Gastroesophageal sphincter (tissue), 4 donors: ENCODE data around the gene SLC46A2. TPM values are rescaled to one million over a fixed set of nuclear protein-coding genes. Genes with fewer than 3 reads are reported as not detected.

Experiments
- ATAC-seq: fragments of 150-250 bp; one replicate; pipeline ENCODE4 v1.9.1; 2016; ENCODE audit warnings: mild to moderate bottlenecking, moderate library complexity
- H3K27ac ChIP-seq, 4 donors: fragments of 200-600 bp; sonication (generic) in 3 of 4; 1 replicate in 3 of 4; 2 replicates in 1 of 4; pipeline ENCODE4 v1.5.1; 2016 to 2019
- H3K27me3 ChIP-seq: fragments of 200-600 bp; sonication (generic); one replicate; pipeline ENCODE4 v1.5.1; 2019
- H3K36me3 ChIP-seq, 2 donors: fragments of 200-600 bp; sonication (generic); one replicate each; pipeline ENCODE4 v1.5.1; 2019; ENCODE audit warnings: control low read depth in 1 of 2
- H3K4me1 ChIP-seq, 3 donors: fragments of 200-600 bp; sonication (generic); 1 replicate in 2 of 3; 2 replicates in 1 of 3; pipeline ENCODE4 v1.5.1; 2016 to 2019; ENCODE audit warnings: control low read depth in 2 of 3
- H3K4me3 ChIP-seq, 2 donors: fragments of 200-600 bp; sonication (generic); one replicate each; pipeline ENCODE4 v1.5.1; 2019; ENCODE audit warnings: mild to moderate bottlenecking in 1 of 2, moderate library complexity in 1 of 2
- H3K9me3 ChIP-seq, 3 donors: fragments of 200-600 bp; sonication (generic); one replicate each; pipeline ENCODE4 v1.5.1; 2017 to 2019; ENCODE audit warnings: control low read depth in 2 of 3
- EP300 ChIP-seq: sonication (generic); formaldehyde crosslinking; IDR thresholded peaks from one replicate; pipeline ENCODE4 v1.6.1; 2017; ENCODE audit warnings: antibody characterized with exemption, mild to moderate bottlenecking
- POLR2A ChIP-seq, 2 donors: fragments of 450-650 bp; IDR thresholded peaks; one replicate each; pipeline ENCODE4 v1.6.1; 2017; ENCODE audit warnings: antibody characterized with exemption in 2 of 2, mild to moderate bottlenecking in 2 of 2, moderate library complexity in 1 of 2
- POLR2AphosphoS5 ChIP-seq: sonication (generic); formaldehyde crosslinking; IDR thresholded peaks from one replicate; pipeline ENCODE4 v1.6.1; 2017; ENCODE audit warnings: antibody characterized with exemption
- WGBS, 2 donors: methylation state at CpG; one replicate each; pipeline ENCODE4 v1.1.5; 2018; ENCODE audit warnings: low coverage in 1 of 2; 5-methylcytosine and 5-hydroxymethylcytosine counted together
- total RNA-seq, 4 donors: library from RNA; depleted of rRNA; stranded (reverse); fragments of >200 nt; gene quantifications; one replicate each; pipeline ENCODE4 v1.1.0, GENCODE V29; 2016
- TF ChIP-seq, protein P1 (sequence below), 4 experiments: fragments of 200-600 bp in 2 of 4; fragments of 450-650 bp in 2 of 4; sonication (generic) in 1 of 4; IDR thresholded peaks; one replicate each; pipeline ENCODE4 v1.5.1; 2017 to 2019; ENCODE audit warnings: antibody characterized with exemption in 4 of 4, mild to moderate bottlenecking in 2 of 4, moderate library complexity in 2 of 4

The SLC46A2 gene
- total RNA-seq, 4 donors from 2014 or later = 0.27 TPM; not detected in 3

DNA sequence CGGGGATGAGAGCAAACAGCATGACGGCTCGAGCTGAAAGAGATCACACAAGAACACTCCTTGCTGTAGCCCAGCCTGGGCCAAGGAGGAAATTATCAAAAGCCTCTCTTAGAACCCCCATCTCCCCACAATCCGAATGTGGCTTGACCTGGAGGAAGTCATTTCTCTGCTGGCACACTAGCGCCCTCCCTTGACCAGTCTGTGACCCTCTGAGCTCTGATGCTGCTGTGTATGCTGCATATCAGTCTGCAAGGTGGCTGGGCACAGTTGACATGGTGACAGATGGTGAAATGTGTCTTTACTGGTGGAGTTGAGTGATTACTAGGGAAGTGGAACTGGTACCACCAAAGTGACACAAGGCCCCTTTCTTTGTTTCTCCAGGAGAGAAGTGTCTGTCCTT, 3.3 kb downstream of the SLC46A2 start:
- H3K36me3 ChIP-seq = no peaks in the 10 kb centered on the region
- WGBS, 2 donors = 60% methylated on average over 4 of the region's 5 CpGs; no CpG with 5 or more reads in 1 of the 2 donors
- H3K27ac ChIP-seq = no peak overlapping the region
- H3K27me3 ChIP-seq = peaks cover 36% of the 10 kb centered on the region
- no peak overlapping the region for H3K4me3 ChIP-seq
- TF ChIP-seq EP300 (no peak), POLR2AphosphoS5 (no peak), POLR2A (IDR thresholded peaks at IDR 0.05) (no peak)
- TF ChIP-seq, protein P1, sequence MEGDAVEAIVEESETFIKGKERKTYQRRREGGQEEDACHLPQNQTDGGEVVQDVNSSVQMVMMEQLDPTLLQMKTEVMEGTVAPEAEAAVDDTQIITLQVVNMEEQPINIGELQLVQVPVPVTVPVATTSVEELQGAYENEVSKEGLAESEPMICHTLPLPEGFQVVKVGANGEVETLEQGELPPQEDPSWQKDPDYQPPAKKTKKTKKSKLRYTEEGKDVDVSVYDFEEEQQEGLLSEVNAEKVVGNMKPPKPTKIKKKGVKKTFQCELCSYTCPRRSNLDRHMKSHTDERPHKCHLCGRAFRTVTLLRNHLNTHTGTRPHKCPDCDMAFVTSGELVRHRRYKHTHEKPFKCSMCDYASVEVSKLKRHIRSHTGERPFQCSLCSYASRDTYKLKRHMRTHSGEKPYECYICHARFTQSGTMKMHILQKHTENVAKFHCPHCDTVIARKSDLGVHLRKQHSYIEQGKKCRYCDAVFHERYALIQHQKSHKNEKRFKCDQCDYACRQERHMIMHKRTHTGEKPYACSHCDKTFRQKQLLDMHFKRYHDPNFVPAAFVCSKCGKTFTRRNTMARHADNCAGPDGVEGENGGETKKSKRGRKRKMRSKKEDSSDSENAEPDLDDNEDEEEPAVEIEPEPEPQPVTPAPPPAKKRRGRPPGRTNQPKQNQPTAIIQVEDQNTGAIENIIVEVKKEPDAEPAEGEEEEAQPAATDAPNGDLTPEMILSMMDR (IDR thresholded peaks at IDR 0.05) = no peak
- no peaks in the 10 kb centered on the region for H3K9me3 ChIP-seq
- ATAC-seq = no peak
- peaks cover 0 to 11% (median 8%) of the 10 kb centered on the region in 3 donors for H3K4me1 ChIP-seq

DNA sequence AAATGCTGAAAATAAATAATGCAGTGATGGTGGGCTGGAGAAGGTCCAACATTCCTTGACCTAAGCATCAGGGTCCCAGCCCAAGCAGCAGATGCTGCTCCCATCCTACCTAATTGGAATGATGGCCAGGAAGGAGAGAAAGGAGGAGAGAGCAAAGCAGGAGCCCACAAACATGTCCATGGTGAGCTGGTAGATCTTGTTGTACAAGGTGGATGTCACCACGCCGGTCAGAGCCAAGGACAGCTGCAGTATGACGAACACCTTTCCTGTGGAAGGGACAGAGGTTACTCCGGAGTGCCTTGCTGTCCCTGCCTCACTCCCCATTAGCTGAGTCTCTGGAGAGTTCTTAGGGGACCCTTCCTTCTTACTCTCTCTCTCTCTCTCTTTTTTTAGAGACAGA, 4.3 kb downstream of the SLC46A2 start:
- peaks cover 0 to 2% of the 10 kb centered on the region in 2 donors for H3K36me3 ChIP-seq
- H3K4me1 ChIP-seq = peaks cover 0 to 11% (median 8%) of the 10 kb centered on the region in 3 donors
- no peak overlapping the region for H3K4me3 ChIP-seq
- 100% methylated on average over 2 of the region's 4 CpGs for WGBS, 2 donors
- TF ChIP-seq, protein P1 (IDR thresholded peaks at IDR 0.05) = no peak
- TF ChIP-seq POLR2AphosphoS5 (no peak), POLR2A (IDR thresholded peaks at IDR 0.05) (no peak), EP300 (no peak)
- peaks cover 26% of the 10 kb centered on the region for H3K27me3 ChIP-seq
- ATAC-seq = no peak
- H3K9me3 ChIP-seq = no peaks in the 10 kb centered on the region
- H3K27ac ChIP-seq = no peak overlapping the region

DNA sequence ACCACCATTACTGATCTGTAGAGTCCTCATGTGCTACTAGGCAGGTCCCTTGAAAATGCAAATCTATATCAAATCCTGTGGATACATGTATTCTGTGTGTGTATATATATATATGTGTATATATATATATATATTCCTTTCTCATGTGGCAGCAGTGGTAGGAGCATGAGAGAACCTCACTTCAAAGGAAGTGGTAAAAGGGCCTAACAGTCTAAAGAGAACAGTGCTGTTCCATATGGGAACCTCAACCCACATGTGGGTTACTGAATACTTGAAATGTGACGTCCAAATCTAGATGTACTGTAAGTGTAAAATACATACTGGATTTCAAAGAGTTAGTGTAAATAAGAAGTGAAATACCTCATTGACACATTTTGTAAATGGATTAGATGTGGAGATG, 5.4 kb downstream of the SLC46A2 start:
- 93 to 95% methylated on average over 1 of the region's 1 CpG for WGBS, 2 donors
- Histone ChIP-seq H3K9me3 (no peaks in the 10 kb centered on the region), H3K4me1 (peaks cover 0 to 5% (median 2%) of the 10 kb centered on the region in 3 donors), H3K4me3 (no peak overlapping the region), H3K27ac (no peak overlapping the region), H3K27me3 (peaks cover 16% of the 10 kb centered on the region), H3K36me3 (peaks cover 0 to 12% of the 10 kb centered on the region in 2 donors)
- TF ChIP-seq, protein P1 (IDR thresholded peaks at IDR 0.05) = no peak
- no peak for TF ChIP-seq POLR2AphosphoS5
- no peak for TF ChIP-seq EP300
- no peak for TF ChIP-seq POLR2A (IDR thresholded peaks at IDR 0.05)
- no peak for ATAC-seq

DNA sequence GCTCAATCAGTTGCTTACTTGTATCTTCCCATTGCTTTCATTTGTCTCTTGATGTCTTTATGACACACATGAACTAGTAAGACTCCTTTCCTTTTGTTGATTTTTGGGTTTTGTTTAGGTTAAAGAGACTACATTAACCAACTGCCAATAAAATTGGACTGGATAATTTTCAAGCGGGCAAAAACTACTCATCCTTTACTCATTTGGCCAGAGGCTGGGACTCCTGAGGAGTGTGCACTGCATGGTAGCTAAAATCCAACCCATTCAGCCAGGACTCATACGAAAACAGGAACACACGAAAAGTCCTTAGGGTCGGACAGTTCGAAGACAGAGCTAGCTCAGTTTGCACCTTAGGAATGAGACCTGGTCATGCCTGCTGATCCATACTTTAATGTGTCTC, 6.0 kb downstream of the SLC46A2 start:
- 86 to 90% methylated on average over 3 to 4 of the region's 5 CpGs for WGBS, 2 donors
- no peak for TF ChIP-seq POLR2AphosphoS5
- TF ChIP-seq POLR2A (IDR thresholded peaks at IDR 0.05) = no peak
- no peak for TF ChIP-seq EP300
- TF ChIP-seq, protein P1 (IDR thresholded peaks at IDR 0.05) = no peak
- Histone ChIP-seq H3K4me1 (no peaks in the 10 kb centered on the region), H3K9me3 (no peaks in the 10 kb centered on the region), H3K4me3 (no peak overlapping the region), H3K27ac (no peak overlapping the region), H3K27me3 (peaks cover 10% of the 10 kb centered on the region), H3K36me3 (peaks cover 0 to 14% of the 10 kb centered on the region in 2 donors)
- no peak for ATAC-seq

DNA sequence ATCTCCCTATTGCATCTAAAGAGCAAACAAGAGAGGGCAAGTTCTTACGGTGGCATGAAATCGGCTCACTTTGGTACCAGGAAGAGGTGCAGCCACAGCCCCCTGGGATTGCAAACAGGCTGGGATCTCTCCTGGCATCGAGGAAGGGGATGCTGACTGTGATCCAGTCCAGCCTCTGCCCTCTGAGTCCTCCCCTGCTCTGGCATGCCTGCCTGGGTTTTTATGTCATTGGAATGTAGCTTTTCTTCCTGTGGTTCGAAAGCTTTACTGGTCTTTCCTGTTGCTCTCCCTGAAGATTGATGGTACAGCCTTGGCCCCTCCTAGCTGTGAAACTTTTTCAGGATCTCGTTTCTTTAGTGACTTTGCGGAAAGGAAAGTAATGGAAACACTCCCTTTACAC, 6.6 kb downstream of the SLC46A2 start:
- peaks cover 0 to 20% of the 10 kb centered on the region in 2 donors for H3K36me3 ChIP-seq
- H3K9me3 ChIP-seq = no peaks in the 10 kb centered on the region
- peaks cover 3% of the 10 kb centered on the region for H3K27me3 ChIP-seq
- WGBS, 2 donors = 21 to 51% methylated on average over 3 to 4 of the region's 6 CpGs
- no peaks in the 10 kb centered on the region for H3K4me1 ChIP-seq
- no peak for TF ChIP-seq EP300
- no peak for TF ChIP-seq POLR2A (IDR thresholded peaks at IDR 0.05)
- no peak overlapping the region for H3K27ac ChIP-seq
- ATAC-seq = no peak
- no peak overlapping the region for H3K4me3 ChIP-seq
